Retinal pigment epithelial cell (primary cell): ENCODE data around the gene TLCD3B.
"Not testable (repeated sequence)": the region's sequence is repeated elsewhere in the genome, so short reads cannot be mapped to it uniquely, and the experiment has no call there.

Experiments used
- DNase-seq: peaks from one replicate; pipeline ENCODE4 v3.0.0-alpha.2; 2010; ENCODE audit warnings: low read depth
- H3K4me3 ChIP-seq: 2 replicates; pipeline ENCODE4 v1.5.1; 2011; ENCODE audit warnings: mild to moderate bottlenecking, low read length, control low read depth, moderate library complexity
- CTCF ChIP-seq: conservative IDR thresholded peaks from 2 replicates; pipeline ENCODE4 v1.5.1; 2011; ENCODE audit warnings: low read depth, low read length, control low read depth, inconsistent platforms

The TLCD3B gene

GRCh38 chr16:30049871-30050270 is 18.8 kb upstream of the TLCD3B start:
- no peak overlapping the region for H3K4me3 ChIP-seq
- TF ChIP-seq CTCF: no peak
- no peak for DNase-seq

GRCh38 chr16:30046588-30046987 is 15.5 kb upstream of the TLCD3B start:
- no peak for DNase-seq
- no peak overlapping the region for H3K4me3 ChIP-seq
- no peak for TF ChIP-seq CTCF

GRCh38 chr16:30046178-30046577 is 15.1 kb upstream of the TLCD3B start:
- no peak for DNase-seq
- H3K4me3 ChIP-seq: no peak overlapping the region
- no peak for TF ChIP-seq CTCF

GRCh38 chr16:30041841-30042240 is 10.8 kb upstream of the TLCD3B start:
- no peak overlapping the region for H3K4me3 ChIP-seq
- peak; percentile 33 for TF ChIP-seq CTCF
- DNase-seq: no peak

GRCh38 chr16:30040690-30041089 is 9.6 kb upstream of the TLCD3B start:
- H3K4me3 ChIP-seq, DNase-seq: not testable (repeated sequence)

GRCh38 chr16:30040221-30040620 is 9.2 kb upstream of the TLCD3B start:
- H3K4me3 ChIP-seq: no peak overlapping the region
- no peak for DNase-seq
- TF ChIP-seq CTCF: no peak

GRCh38 chr16:30033270-30033669 is 2.2 kb upstream of the TLCD3B start:
- DNase-seq: no peak
- TF ChIP-seq CTCF: no peak
- no peak overlapping the region for H3K4me3 ChIP-seq
